ENCODE measurements around the gene VSTM4. TPM values are rescaled to one million over a fixed set of nuclear protein-coding genes. Genes with fewer than 3 reads are reported as not detected.

The VSTM4 gene
- polyA plus RNA-seq, 1 of the 3 experiments (the other 2 are of a cell fraction): 0.39 TPM

DNA sequence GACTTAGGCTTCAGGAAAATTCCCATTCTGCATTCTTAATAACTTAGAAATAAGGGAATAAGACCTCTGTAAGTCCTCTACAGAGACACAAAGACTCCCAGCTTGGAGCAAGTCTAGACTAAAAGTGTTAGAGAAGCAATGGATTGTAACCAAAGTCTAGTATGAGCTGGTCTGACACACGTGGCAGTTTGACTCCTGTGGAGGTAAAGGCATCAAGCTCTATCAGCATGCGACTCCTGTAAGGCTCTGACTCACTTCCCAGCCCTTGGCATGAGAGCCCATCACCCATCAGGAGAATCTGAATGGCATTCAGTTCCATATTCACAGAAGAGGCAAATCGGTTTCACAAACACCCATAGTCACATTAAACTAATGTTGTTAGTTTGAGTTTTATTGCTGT is 4.4 kb upstream of the VSTM4 start:
- no peak overlapping the region for H3K4me3 ChIP-seq (ENCODE audit: low read depth in 2 of 2, low read length in 1 of 2)
- ChIA-PET CTCF (interaction anchor here (1.1 to 1.3 kb wide), 2 partner anchors 31 to 96 kb away, joined by 3 read pairs; no protein-coding TSS in a partner anchor), POLR2A (interaction anchor here (0.6 to 0.7 kb wide), 2 partner anchors 31 to 145 kb away, joined by 3 read pairs; no protein-coding TSS in a partner anchor)
- H4K20me1 ChIP-seq (ENCODE audit: insufficient read depth): no peaks in the 10 kb centered on the region
- WGBS (ENCODE audit: low lambda C conversion rate): 10% methylated on average over 3 of the region's 3 CpGs
- DNase-seq: no peak
- no peak overlapping the region for H3K9ac ChIP-seq
- no peak overlapping the region for H2AFZ ChIP-seq (ENCODE audit: low read depth)
- no peaks in the 10 kb centered on the region for H3K9me3 ChIP-seq
- H3K4me2 ChIP-seq: no peak overlapping the region
- H3K36me3 ChIP-seq (replicated peaks in 1 of 2; ENCODE audit: control insufficient read depth in 1 of 2, insufficient read depth in 2 of 2, low read length in 1 of 2): no peaks in the 10 kb centered on the region
- TF ChIP-seq MXI1 (IDR thresholded peaks at IDR 0.05; ENCODE audit: low read depth, low read length) (no peak), FOXJ3 (CRISPR knock-in tag; IDR thresholded peaks at IDR 0.05) (no peak), NFIC (IDR thresholded peaks at IDR 0.05; ENCODE audit: borderline replicate concordance) (no peak), JUND (IDR thresholded peaks at IDR 0.05) (no peak), FOSL2 (IDR thresholded peaks at IDR 0.05; ENCODE audit: borderline replicate concordance, low read depth) (no peak), EZH2phosphoT487 (IDR thresholded peaks at IDR 0.05; ENCODE audit: borderline replicate concordance, low read depth) (no peak), TAF1 (IDR thresholded peaks at IDR 0.05; ENCODE audit: borderline replicate concordance, low read depth, low read length) (no peak), RAD21 (IDR thresholded peaks at IDR 0.05; ENCODE audit: low read length) (no peak), TCF12 (IDR thresholded peaks at IDR 0.05) (no peak), GABPA (IDR thresholded peaks at IDR 0.05; ENCODE audit: low read depth) (no peak)
- TF ChIP-seq, protein P1, sequence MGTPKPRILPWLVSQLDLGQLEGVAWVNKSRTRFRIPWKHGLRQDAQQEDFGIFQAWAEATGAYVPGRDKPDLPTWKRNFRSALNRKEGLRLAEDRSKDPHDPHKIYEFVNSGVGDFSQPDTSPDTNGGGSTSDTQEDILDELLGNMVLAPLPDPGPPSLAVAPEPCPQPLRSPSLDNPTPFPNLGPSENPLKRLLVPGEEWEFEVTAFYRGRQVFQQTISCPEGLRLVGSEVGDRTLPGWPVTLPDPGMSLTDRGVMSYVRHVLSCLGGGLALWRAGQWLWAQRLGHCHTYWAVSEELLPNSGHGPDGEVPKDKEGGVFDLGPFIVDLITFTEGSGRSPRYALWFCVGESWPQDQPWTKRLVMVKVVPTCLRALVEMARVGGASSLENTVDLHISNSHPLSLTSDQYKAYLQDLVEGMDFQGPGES (IDR thresholded peaks at IDR 0.05; ENCODE audit: low read depth, low read length): no peak
- TF ChIP-seq, protein P2, sequence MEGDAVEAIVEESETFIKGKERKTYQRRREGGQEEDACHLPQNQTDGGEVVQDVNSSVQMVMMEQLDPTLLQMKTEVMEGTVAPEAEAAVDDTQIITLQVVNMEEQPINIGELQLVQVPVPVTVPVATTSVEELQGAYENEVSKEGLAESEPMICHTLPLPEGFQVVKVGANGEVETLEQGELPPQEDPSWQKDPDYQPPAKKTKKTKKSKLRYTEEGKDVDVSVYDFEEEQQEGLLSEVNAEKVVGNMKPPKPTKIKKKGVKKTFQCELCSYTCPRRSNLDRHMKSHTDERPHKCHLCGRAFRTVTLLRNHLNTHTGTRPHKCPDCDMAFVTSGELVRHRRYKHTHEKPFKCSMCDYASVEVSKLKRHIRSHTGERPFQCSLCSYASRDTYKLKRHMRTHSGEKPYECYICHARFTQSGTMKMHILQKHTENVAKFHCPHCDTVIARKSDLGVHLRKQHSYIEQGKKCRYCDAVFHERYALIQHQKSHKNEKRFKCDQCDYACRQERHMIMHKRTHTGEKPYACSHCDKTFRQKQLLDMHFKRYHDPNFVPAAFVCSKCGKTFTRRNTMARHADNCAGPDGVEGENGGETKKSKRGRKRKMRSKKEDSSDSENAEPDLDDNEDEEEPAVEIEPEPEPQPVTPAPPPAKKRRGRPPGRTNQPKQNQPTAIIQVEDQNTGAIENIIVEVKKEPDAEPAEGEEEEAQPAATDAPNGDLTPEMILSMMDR (IDR thresholded peaks at IDR 0.05): no peak
- TF ChIP-seq, protein P3, sequence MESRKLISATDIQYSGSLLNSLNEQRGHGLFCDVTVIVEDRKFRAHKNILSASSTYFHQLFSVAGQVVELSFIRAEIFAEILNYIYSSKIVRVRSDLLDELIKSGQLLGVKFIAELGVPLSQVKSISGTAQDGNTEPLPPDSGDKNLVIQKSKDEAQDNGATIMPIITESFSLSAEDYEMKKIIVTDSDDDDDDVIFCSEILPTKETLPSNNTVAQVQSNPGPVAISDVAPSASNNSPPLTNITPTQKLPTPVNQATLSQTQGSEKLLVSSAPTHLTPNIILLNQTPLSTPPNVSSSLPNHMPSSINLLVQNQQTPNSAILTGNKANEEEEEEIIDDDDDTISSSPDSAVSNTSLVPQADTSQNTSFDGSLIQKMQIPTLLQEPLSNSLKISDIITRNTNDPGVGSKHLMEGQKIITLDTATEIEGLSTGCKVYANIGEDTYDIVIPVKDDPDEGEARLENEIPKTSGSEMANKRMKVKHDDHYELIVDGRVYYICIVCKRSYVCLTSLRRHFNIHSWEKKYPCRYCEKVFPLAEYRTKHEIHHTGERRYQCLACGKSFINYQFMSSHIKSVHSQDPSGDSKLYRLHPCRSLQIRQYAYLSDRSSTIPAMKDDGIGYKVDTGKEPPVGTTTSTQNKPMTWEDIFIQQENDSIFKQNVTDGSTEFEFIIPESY (IDR thresholded peaks at IDR 0.05; ENCODE audit: borderline replicate concordance, low read depth): no peak
- TF ChIP-seq, protein P4, sequence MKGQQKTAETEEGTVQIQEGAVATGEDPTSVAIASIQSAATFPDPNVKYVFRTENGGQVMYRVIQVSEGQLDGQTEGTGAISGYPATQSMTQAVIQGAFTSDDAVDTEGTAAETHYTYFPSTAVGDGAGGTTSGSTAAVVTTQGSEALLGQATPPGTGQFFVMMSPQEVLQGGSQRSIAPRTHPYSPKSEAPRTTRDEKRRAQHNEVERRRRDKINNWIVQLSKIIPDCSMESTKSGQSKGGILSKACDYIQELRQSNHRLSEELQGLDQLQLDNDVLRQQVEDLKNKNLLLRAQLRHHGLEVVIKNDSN (IDR thresholded peaks at IDR 0.05; ENCODE audit: borderline replicate concordance, low read depth): no peak
- TF ChIP-seq, protein P5, sequence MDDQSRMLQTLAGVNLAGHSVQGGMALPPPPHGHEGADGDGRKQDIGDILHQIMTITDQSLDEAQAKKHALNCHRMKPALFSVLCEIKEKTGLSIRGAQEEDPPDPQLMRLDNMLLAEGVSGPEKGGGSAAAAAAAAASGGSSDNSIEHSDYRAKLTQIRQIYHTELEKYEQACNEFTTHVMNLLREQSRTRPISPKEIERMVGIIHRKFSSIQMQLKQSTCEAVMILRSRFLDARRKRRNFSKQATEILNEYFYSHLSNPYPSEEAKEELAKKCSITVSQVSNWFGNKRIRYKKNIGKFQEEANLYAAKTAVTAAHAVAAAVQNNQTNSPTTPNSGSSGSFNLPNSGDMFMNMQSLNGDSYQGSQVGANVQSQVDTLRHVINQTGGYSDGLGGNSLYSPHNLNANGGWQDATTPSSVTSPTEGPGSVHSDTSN (IDR thresholded peaks at IDR 0.05): no peak
- no peaks in the 10 kb centered on the region for H3K9me2 ChIP-seq
- H3K4me1 ChIP-seq (ENCODE audit: control insufficient read depth in 1 of 2, insufficient read depth in 2 of 2, low read depth in 1 of 2, low read length in 1 of 2): peaks cover 0 to 24% of the 10 kb centered on the region in 2 experiments; a peak in 2 of 4 replicates
- no peaks in the 10 kb centered on the region for H3K79me2 ChIP-seq (ENCODE audit: insufficient read depth)
- no peaks in the 10 kb centered on the region for H3K27me3 ChIP-seq (ENCODE audit: insufficient read depth)
- H3F3A ChIP-seq (replicated peaks; ENCODE audit: insufficient read depth): no peaks in the 10 kb centered on the region
- no peak overlapping the region for H3K27ac ChIP-seq (ENCODE audit: low read depth in 2 of 2, low read length in 1 of 2)
